Raji (cell line): ENCODE data around the gene ZSCAN9.

ENCODE experiments used
- POLR2A ChIP-seq: IDR thresholded peaks from 2 replicates; pipeline ENCODE4 v1.6.1; 2011; ENCODE audit warnings: low read depth, low read length, control low read depth; ENCODE audit not compliant: insufficient read depth

The ZSCAN9 gene

GRCh38 chr6:28225056-28225834 lies at the start of gene ZSCAN9:
ZSCAN9 (plus strand) TSS chr6:28225275; CDS start chr6:28227085, 1,810 bp downstream.
- TF ChIP-seq POLR2A: 0 out of 2 replicates have a peak, but pooled peaks have one; percentile 28

DNA sequence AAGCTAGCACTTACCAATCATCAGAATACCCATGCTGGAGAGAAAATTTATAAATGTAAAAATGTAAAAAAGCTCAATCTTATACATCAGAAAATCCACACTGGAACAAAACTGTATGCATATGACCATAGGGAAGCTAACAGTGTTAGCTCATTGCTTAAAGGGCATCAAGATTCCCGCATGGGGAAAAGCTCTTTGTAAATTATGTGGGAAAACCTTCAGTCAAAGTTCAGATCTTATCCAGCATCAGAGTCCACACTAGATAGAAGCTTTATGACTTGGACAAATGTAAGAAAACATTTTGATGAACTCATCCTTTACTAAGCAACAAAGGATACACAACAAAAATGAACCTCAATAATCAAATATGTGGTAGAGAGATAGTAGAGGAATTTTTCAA lies 48.7 kb upstream of the ZSCAN9 start:
- no peak for TF ChIP-seq POLR2A

GRCh38 chr6:28182255-28182654 lies 42.8 kb upstream of the ZSCAN9 start:
- TF ChIP-seq POLR2A: no peak

DNA sequence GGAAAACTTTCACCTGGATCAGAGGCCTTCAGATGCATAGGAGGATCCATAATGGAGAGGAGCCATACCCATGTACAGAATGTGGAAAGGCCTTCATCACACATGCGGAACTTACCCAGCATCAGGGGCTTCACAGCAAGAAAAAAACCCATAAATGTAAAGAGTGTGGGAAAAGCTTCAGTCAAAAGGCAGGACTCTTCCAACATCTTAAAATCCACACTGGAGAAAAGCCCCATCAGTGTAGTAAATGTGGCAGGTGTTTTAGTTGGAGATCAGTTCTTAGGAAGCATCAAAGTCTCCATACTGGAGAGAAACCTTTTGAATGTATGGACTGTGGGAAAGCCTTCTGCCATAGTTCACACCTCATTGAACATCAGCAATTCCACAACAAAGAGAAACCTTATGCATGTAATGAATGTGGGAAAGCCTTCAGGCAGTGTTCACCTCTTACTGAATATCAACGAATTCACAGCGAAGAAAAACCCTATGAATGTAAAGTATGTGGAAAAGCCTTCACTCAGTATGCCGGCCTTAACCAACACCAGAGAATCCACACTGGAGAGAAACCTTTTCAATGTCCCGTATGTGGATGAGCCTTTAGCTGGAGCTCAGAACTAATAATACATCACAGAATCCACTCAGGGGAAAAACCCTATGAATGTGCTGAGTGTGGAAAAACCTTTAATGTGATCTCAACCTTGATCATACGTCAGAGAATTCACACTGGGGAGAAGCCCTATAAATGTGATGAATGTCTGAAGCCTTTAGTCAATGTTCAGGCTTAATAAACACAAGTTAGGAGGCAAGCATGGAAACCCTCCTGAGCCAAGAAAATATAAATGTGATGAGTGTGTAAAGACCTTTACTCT lies 36.7 kb upstream of the ZSCAN9 start:
- TF ChIP-seq POLR2A: no peak

- TF ChIP-seq POLR2A: no peak
Observed at GRCh38 chr6:28200020-28200419, 25.1 kb upstream of the ZSCAN9 start.

- no peak for TF ChIP-seq POLR2A
Observed at GRCh38 chr6:28203201-28203600, 21.9 kb upstream of the ZSCAN9 start.

DNA sequence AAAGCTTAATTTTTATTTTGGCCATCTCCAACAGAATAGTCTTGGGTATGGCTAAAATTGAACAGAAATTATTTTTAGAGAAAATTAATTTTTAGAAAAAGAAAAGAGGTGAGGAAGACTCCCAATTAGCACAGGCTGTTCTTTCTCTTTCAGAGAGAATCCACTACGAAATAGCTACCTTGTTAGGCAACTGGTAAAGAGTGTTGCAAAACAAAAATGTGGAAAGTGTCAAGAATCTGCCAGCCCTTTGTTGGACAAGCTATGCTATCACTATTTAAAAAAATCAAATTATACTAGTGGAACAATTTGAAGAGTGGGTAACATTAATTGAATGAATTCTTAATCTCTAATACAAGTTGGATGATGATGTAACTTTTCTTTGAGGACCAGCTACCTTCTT lies 19.2 kb upstream of the ZSCAN9 start:
- TF ChIP-seq POLR2A: no peak

DNA sequence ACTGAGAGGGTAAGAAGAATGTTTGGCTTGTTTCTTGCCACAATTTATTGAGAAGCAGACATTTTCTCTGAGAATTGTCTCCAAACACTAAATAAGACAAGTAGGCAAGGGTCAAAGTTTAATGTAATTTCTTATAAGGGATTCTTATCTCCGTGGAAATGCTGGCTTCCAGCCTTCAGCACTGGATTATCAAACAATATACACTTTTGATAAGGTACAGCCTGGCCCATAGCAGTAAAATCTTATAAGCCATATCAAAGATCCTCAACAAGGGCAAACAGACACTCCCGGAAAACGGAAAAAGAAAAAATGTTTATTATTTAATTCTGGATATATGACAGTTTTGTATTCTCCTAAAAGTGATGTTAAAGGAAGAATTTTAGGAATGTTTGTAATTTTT lies 18.5 kb upstream of the ZSCAN9 start:
- TF ChIP-seq POLR2A: no peak

- TF ChIP-seq POLR2A: no peak
Observed at GRCh38 chr6:28206928-28207509, 18.1 kb upstream of the ZSCAN9 start.

DNA sequence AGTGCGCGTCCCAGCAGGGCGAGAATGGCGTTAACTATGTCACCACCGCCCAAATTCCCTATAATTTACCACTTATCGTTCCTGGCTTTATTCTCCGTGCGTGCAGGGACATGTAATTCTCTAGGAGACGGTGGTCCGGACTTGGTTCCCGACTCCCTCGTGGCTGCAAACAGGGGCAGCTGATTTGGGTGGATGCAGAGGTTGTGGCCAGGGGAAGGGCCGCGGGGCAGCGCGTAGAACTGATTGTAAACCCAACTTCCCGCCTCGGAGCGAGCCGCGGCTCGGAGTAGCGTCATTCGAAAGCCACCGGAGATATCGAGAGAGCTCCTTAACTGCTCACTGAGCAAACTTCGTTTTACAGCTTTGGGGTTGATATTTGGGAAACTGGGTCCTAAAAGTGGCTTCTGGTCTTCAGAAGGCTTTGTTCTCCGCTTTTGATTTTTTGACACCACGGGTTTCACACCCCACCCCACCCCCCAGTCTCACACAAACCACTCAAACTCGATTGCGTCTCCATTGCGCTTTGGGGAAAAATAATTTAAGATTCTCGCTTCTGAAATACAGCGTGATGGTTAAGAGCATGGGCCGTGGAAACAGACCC lies 17.5 kb upstream of the ZSCAN9 start:
- TF ChIP-seq POLR2A: no peak

DNA sequence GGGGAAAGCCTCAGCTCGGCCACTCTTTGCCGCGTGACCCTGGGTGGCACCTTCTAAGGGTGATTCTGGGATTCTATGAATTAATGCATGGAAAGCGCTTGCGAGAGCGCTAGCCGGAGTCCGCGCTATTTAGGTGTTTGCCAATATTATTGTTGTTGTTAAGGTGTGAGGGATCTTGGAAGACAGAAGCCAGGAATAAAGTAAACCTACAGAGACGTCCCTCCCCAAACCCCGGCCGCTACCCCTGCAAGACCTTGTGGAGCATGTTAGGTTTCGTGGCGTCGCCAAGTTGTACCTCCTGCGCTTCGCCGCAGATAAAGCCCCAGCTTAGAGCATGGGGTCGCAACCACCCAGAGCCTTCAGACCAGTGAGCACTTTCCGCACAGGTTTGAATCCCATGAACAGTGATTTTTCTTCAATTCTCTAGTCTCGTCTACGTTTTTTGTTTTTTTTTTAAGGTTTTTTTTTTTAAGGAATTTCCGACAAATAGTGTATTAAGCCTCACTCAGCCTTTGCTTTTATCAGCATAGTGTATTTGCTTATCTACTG lies 16.9 kb upstream of the ZSCAN9 start:
- no peak for TF ChIP-seq POLR2A

DNA sequence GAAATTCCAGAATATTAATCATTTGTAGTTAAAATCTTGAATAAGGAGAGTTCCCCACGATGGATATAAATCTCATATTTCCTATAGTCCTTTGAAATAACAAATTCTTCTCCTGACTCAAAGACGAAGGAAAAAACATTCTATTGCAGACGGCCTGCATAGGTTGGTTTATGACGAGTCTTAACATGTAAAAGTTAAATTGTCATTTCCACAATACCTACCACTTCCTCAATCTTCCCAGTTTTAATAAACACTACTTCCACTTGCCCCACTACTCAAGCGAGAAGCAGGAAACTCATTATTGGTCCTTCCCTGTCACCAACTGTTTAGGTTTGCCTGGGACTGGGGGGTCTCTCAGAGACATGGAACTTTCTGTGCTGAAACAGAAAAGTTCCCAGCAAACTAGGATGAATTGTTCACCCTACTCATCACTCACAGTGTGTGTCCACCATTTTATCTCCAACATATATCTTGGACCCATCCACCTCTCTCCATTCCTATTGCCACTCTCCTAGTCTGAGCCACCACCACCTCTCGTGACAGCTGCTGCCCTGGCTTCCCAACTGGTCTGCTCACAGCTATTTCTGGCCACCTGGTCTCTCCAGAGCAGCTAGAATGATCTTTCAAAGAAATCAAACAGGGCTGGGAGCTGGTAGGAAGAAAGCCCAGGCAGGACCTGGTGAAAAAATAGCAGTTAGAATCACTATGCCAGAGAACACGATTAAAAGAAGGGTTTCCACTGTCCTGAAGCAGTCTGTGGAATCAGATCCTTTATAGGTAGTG lies 15.1 kb upstream of the ZSCAN9 start:
- TF ChIP-seq POLR2A: no peak

- no peak for TF ChIP-seq POLR2A
Observed at GRCh38 chr6:28211840-28212509, 13.1 kb upstream of the ZSCAN9 start.
